ENCODE measurements around the gene LMAN2L. TPM values are rescaled to one million over a fixed set of nuclear protein-coding genes. Genes with fewer than 3 reads are reported as not detected.

The LMAN2L gene
- total RNA-seq, 2 donors from 2014 or later: 14.6 to 16.3 TPM

- no peak for ATAC-seq
- DNase-seq: no peak
- intact Hi-C loops (cut with DNase I, micrococcal nuclease): no loop called here
Observed at GRCh38 chr2:96762529-96763311, 22.9 kb upstream of the LMAN2L start.

GRCh38 chr2:96760986-96761832, 21.3 kb upstream of the LMAN2L start:
- peak; percentile 60 to 65 for DNase-seq
- intact Hi-C loops (cut with DNase I, micrococcal nuclease): no loop called here
- ATAC-seq: peak; percentile 12

- ATAC-seq (peak; percentile 75), DNase-seq (peak; percentile 97 to 98)
- intact Hi-C loops (cut with DNase I, micrococcal nuclease): no loop called here
Observed at GRCh38 chr2:96760036-96760985, 20.4 kb upstream of the LMAN2L start, which contains the start of gene CNNM4. Gene CNNM4 (plus strand): TSS chr2:96760902. CDS start chr2:96761000, 98 bp downstream.

- peak; percentile 32 for ATAC-seq
- peak; percentile 65 to 74 for DNase-seq
- intact Hi-C loops (cut with DNase I, micrococcal nuclease): no loop called here
Observed at GRCh38 chr2:96759548-96759947, 19.7 kb upstream of the LMAN2L start.

GRCh38 chr2:96758987-96759386, 19.1 kb upstream of the LMAN2L start:
- intact Hi-C loops (cut with DNase I, micrococcal nuclease): no loop called here
- DNase-seq (no peak), ATAC-seq (peak; percentile 33)

GRCh38 chr2:96757477-96757860, 17.6 kb upstream of the LMAN2L start:
- intact Hi-C loops (cut with DNase I, micrococcal nuclease): no loop called here
- no peak for ATAC-seq
- no peak for DNase-seq

GRCh38 chr2:96756788-96757476, 17.1 kb upstream of the LMAN2L start:
- no peak for DNase-seq
- intact Hi-C loops (cut with DNase I, micrococcal nuclease): no loop called here
- no peak for ATAC-seq

GRCh38 chr2:96754317-96754716, 14.5 kb upstream of the LMAN2L start:
- DNase-seq: no peak
- ATAC-seq: no peak
- intact Hi-C loops (cut with DNase I, micrococcal nuclease): no loop called here

GRCh38 chr2:96753661-96754282, 13.9 kb upstream of the LMAN2L start:
- intact Hi-C loops (cut with DNase I, micrococcal nuclease): no loop called here
- DNase-seq (no peak), ATAC-seq (peak; percentile 61)

- ATAC-seq: no peak
- DNase-seq: no peak
- intact Hi-C loops (cut with DNase I, micrococcal nuclease): no loop called here
Observed at GRCh38 chr2:96751800-96752199, 11.9 kb upstream of the LMAN2L start.

- DNase-seq (no peak), ATAC-seq (no peak)
- intact Hi-C loops (cut with DNase I, micrococcal nuclease): no loop called here
Observed at GRCh38 chr2:96747061-96747617, 7.3 kb upstream of the LMAN2L start.

- ATAC-seq (peak; percentile 18), DNase-seq (no peak)
- intact Hi-C loops (cut with DNase I, micrococcal nuclease): no loop called here
Observed at GRCh38 chr2:96739076-96739632, 710 bp downstream of the LMAN2L start.

GRCh38 chr2:96737831-96738230, 2.0 kb downstream of the LMAN2L start:
- intact Hi-C loops (cut with DNase I, micrococcal nuclease): no loop called here
- no peak for ATAC-seq

GRCh38 chr2:96737251-96737650, 2.6 kb downstream of the LMAN2L start:
- ATAC-seq (no peak), DNase-seq (no peak)
- intact Hi-C loops (cut with DNase I, micrococcal nuclease): no loop called here

More at GRCh38 chr2:96737831-96738230, 2.0 kb downstream of the LMAN2L start:
- no peak for DNase-seq

GRCh38 chr2:96734880-96735583, 4.8 kb downstream of the LMAN2L start:
- DNase-seq: no peak
- intact Hi-C loops (cut with DNase I, micrococcal nuclease): no loop called here
- ATAC-seq: no peak

- DNase-seq (no peak), ATAC-seq (no peak)
- intact Hi-C loops (cut with DNase I, micrococcal nuclease): no loop called here
Observed at GRCh38 chr2:96733931-96734330, 5.9 kb downstream of the LMAN2L start.

- DNase-seq: no peak
- intact Hi-C loops (cut with DNase I, micrococcal nuclease): no loop called here
Observed at GRCh38 chr2:96730212-96730611, 9.7 kb downstream of the LMAN2L start.

More at GRCh38 chr2:96730212-96730611, 9.7 kb downstream of the LMAN2L start:
- no peak for ATAC-seq

Data from left colon (tissue), 2 donors.